ENCODE measurements around the gene YBX3. TPM values are rescaled to one million over a fixed set of nuclear protein-coding genes. Genes with fewer than 3 reads are reported as not detected.

The YBX3 gene
- total RNA-seq, 2 donors from 2014 or later, result 612 to 1,061 TPM

GRCh38 chr12:10739157-10740118 is 16.3 kb upstream of the YBX3 start:
- Histone ChIP-seq H3K4me3 (no peak overlapping the region), H3K27me3 (no peaks in the 10 kb centered on the region), H3K27ac (no peak overlapping the region), H3K9me3 (no peaks in the 10 kb centered on the region), H3K36me3 (no peaks in the 10 kb centered on the region), H3K4me1 (no peaks in the 10 kb centered on the region)
- no peak for TF ChIP-seq CTCF (IDR thresholded peaks at IDR 0.05)
- no peak for DNase-seq (ENCODE audit: low spot score)

GRCh38 chr12:10737249-10737648 is 14.1 kb upstream of the YBX3 start:
- no peaks in the 10 kb centered on the region for H3K4me1 ChIP-seq
- H3K36me3 ChIP-seq, result no peaks in the 10 kb centered on the region
- H3K4me3 ChIP-seq, result no peak overlapping the region
- H3K9me3 ChIP-seq, result no peaks in the 10 kb centered on the region
- no peak overlapping the region for H3K27ac ChIP-seq
- TF ChIP-seq CTCF (IDR thresholded peaks at IDR 0.05), result no peak
- H3K27me3 ChIP-seq, result no peaks in the 10 kb centered on the region
- DNase-seq (ENCODE audit: low spot score), result no peak

- no peak overlapping the region for H3K27ac ChIP-seq
- no peak overlapping the region for H3K4me3 ChIP-seq
- no peaks in the 10 kb centered on the region for H3K27me3 ChIP-seq
- no peaks in the 10 kb centered on the region for H3K36me3 ChIP-seq
- TF ChIP-seq CTCF (IDR thresholded peaks at IDR 0.05), result no peak
- DNase-seq (ENCODE audit: low spot score), result no peak
- no peaks in the 10 kb centered on the region for H3K4me1 ChIP-seq
- no peaks in the 10 kb centered on the region for H3K9me3 ChIP-seq
Observed at GRCh38 chr12:10736463-10736862, 13.3 kb upstream of the YBX3 start.

- no peaks in the 10 kb centered on the region for H3K27me3 ChIP-seq
- H3K4me3 ChIP-seq, result no peak overlapping the region
- TF ChIP-seq CTCF (IDR thresholded peaks at IDR 0.05), result no peak
- no peaks in the 10 kb centered on the region for H3K4me1 ChIP-seq
- H3K9me3 ChIP-seq, result no peaks in the 10 kb centered on the region
- no peak for DNase-seq (ENCODE audit: low spot score)
- H3K27ac ChIP-seq, result no peak overlapping the region
- no peaks in the 10 kb centered on the region for H3K36me3 ChIP-seq
Observed at GRCh38 chr12:10735428-10735827, 12.3 kb upstream of the YBX3 start.

GRCh38 chr12:10732549-10732948 is 9.4 kb upstream of the YBX3 start:
- TF ChIP-seq CTCF (IDR thresholded peaks at IDR 0.05), result no peak
- Histone ChIP-seq H3K27ac (no peak overlapping the region), H3K4me3 (no peak overlapping the region), H3K9me3 (no peaks in the 10 kb centered on the region), H3K36me3 (no peaks in the 10 kb centered on the region), H3K27me3 (no peaks in the 10 kb centered on the region), H3K4me1 (no peaks in the 10 kb centered on the region)
- no peak for DNase-seq (ENCODE audit: low spot score)
